NCI-H69 (cell line): ENCODE results near the gene CLEC12A.

Experiments used
- DNase-seq: peaks from one replicate; lab custom pipeline; 2025; lab: John Stamatoyannopoulos, UW

Gene CLEC12A

DNA sequence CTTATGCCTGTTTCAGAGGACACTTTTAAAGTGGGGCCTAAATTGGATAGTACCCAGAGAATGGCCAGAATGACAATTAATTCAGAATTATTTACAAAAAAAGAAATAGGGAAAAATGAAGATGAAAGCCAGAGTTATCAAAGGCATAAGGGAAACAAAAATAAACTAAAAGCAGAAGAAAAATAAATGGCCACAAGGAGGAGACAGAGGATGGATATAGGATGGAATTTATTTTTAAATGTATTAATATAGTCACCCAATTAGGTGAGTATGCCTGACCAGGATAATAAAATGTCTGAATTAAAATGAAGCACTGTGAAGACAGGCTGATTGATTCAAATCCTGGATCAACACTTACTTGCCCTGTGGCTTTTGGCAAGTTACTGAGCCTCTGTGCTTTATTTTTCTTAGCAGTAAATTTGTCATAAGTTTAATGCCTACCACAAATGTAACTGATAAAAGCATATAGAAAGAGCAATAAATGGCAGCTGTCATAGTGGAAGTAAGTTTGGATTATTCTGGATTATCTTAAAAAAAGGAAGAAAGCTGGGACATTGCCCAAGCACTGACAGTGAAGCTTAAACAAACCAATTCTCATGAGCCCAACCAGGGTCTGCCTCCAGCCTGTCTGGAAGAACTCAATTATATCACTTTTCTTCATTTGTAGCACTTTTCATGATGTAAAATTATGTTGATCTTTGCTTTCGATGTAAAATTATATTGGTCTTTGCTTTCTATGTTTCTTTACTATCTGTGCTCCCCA lies 62.8 kb downstream of the CLEC12A start:
- no peak for DNase-seq
